ENCODE results near the gene MANSC1. TPM values are rescaled to one million over a fixed set of nuclear protein-coding genes. Genes with fewer than 3 reads are reported as not detected.

Gene MANSC1
- polyA plus RNA-seq, 1 donor from 2014 or later, result 1.3 TPM

- H2AFZ ChIP-seq (ENCODE audit: low read depth, low read length), result no peak overlapping the region
- no peak overlapping the region for H3K4me2 ChIP-seq (ENCODE audit: low read length)
- no peaks in the 10 kb centered on the region for H3K9me3 ChIP-seq (ENCODE audit: low read length)
- H4K20me1 ChIP-seq (ENCODE audit: insufficient read depth), result no peaks in the 10 kb centered on the region
- no peaks in the 10 kb centered on the region for H3K79me2 ChIP-seq (replicated peaks; ENCODE audit: insufficient read depth, low read length)
- H3K9me2 ChIP-seq (ENCODE audit: insufficient read depth, low read length), result no peaks in the 10 kb centered on the region
- H3K9ac ChIP-seq (ENCODE audit: low read length), result no peak overlapping the region
- H3K36me3 ChIP-seq (ENCODE audit: insufficient read depth, low read length), result no peaks in the 10 kb centered on the region
- no peak overlapping the region for H3K4me3 ChIP-seq (ENCODE audit: low read length)
- no peaks in the 10 kb centered on the region for H3K27me3 ChIP-seq (ENCODE audit: insufficient read depth, low read depth, low read length)
- H3K27ac ChIP-seq (ENCODE audit: low read length), result no peak overlapping the region
- no peaks in the 10 kb centered on the region for H3F3A ChIP-seq (ENCODE audit: insufficient read depth, low read length, poor library complexity, severe bottlenecking)
- TF ChIP-seq RAD21 (conservative IDR thresholded peaks at IDR 0.05), result no peak
- no peak for TF ChIP-seq MXI1 (conservative IDR thresholded peaks at IDR 0.05; ENCODE audit: poor library complexity, severe bottlenecking)
- no peak for TF ChIP-seq SMC3 (conservative IDR thresholded peaks at IDR 0.05; ENCODE audit: poor library complexity)
- TF ChIP-seq EZH2 (IDR thresholded peaks at IDR 0.05; ENCODE audit: borderline replicate concordance, insufficient read depth, low read length, poor library complexity, severe bottlenecking), result no peak
- TF ChIP-seq EP300 (conservative IDR thresholded peaks at IDR 0.05; ENCODE audit: poor library complexity, severe bottlenecking), result no peak
- no peak for TF ChIP-seq REST (IDR thresholded peaks at IDR 0.05; ENCODE audit: borderline replicate concordance)
- TF ChIP-seq CTCF (IDR thresholded peaks at IDR 0.05; ENCODE audit: poor library complexity, severe bottlenecking), result no peak
- no peak for TF ChIP-seq TAF1 (IDR thresholded peaks at IDR 0.05; ENCODE audit: low read depth)
- TF ChIP-seq POLR2AphosphoS5 (IDR thresholded peaks at IDR 0.05), result no peak
These were observed 14.9 kb upstream of the MANSC1 start for GRCh38 chr12:12364787-12365445.

DNA sequence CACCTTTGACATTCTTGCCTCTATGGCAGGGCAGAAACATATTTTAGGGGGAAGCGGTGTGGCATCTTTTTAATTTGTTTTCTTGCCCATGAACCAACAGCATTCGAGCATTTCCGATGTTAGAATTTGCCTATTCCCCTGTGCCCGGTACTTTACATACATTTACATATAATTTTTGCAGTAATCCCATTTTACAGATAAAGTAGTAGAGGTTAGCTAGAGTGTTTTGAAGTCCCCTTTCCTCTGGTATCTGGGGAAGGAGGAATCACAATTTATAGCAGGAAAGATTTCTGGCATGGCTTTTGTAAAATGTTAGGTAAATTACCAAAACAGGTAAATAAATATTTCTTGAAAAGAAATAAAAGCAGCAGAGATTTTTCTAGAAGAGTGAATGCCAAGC, 8.5 kb upstream of the MANSC1 start:
- Histone ChIP-seq H3F3A (ENCODE audit: insufficient read depth, low read length, poor library complexity, severe bottlenecking) (no peaks in the 10 kb centered on the region), H3K36me3 (ENCODE audit: insufficient read depth, low read length) (no peaks in the 10 kb centered on the region), H4K20me1 (ENCODE audit: insufficient read depth) (no peaks in the 10 kb centered on the region), H3K27me3 (ENCODE audit: insufficient read depth, low read depth, low read length) (no peaks in the 10 kb centered on the region), H3K9me3 (ENCODE audit: low read length) (no peaks in the 10 kb centered on the region), H2AFZ (ENCODE audit: low read depth, low read length) (no peak overlapping the region), H3K4me2 (ENCODE audit: low read length) (peak overlapping the region; percentile 74), H3K4me3 (ENCODE audit: low read length) (peak overlapping the region; percentile 84), H3K79me2 (replicated peaks; ENCODE audit: insufficient read depth, low read length) (no peaks in the 10 kb centered on the region), H3K9me2 (ENCODE audit: insufficient read depth, low read length) (no peaks in the 10 kb centered on the region), H3K9ac (ENCODE audit: low read length) (peak overlapping the region; percentile 91), H3K27ac (ENCODE audit: low read length) (peak overlapping the region; percentile 85)
- TF ChIP-seq EZH2 (IDR thresholded peaks at IDR 0.05; ENCODE audit: borderline replicate concordance, insufficient read depth, low read length, poor library complexity, severe bottlenecking), result no peak
- no peak for TF ChIP-seq MXI1 (conservative IDR thresholded peaks at IDR 0.05; ENCODE audit: poor library complexity, severe bottlenecking)
- TF ChIP-seq EP300 (conservative IDR thresholded peaks at IDR 0.05; ENCODE audit: poor library complexity, severe bottlenecking), result no peak
- TF ChIP-seq REST (IDR thresholded peaks at IDR 0.05; ENCODE audit: borderline replicate concordance), result no peak
- TF ChIP-seq SMC3 (conservative IDR thresholded peaks at IDR 0.05; ENCODE audit: poor library complexity), result no peak
- no peak for TF ChIP-seq POLR2AphosphoS5 (IDR thresholded peaks at IDR 0.05)
- TF ChIP-seq CTCF (IDR thresholded peaks at IDR 0.05; ENCODE audit: poor library complexity, severe bottlenecking), result no peak
- no peak for TF ChIP-seq TAF1 (IDR thresholded peaks at IDR 0.05; ENCODE audit: low read depth)
- no peak for TF ChIP-seq RAD21 (conservative IDR thresholded peaks at IDR 0.05)
